ENCODE measurements around the gene GRIN2A.

Gene GRIN2A

GRCh38 chr16:10181196-10182162, 749 bp downstream of the GRIN2A start:
- DNase-seq, result no peak

GRCh38 chr16:10180771-10181163, 1.5 kb downstream of the GRIN2A start:
- no peak for DNase-seq

- no peak for DNase-seq
These were observed 2.0 kb downstream of the GRIN2A start for GRCh38 chr16:10180042-10180770.

- DNase-seq, result no peak
These were observed 3.7 kb downstream of the GRIN2A start for GRCh38 chr16:10178526-10178925.

- no peak for DNase-seq
These were observed 4.1 kb downstream of the GRIN2A start for GRCh38 chr16:10178080-10178479.

GRCh38 chr16:10172848-10173655, 9.2 kb downstream of the GRIN2A start:
- DNase-seq, result no peak

GRCh38 chr16:10171221-10171620, 11.0 kb downstream of the GRIN2A start:
- no peak for DNase-seq

GRCh38 chr16:10169904-10170410, 12.3 kb downstream of the GRIN2A start:
- no peak for DNase-seq

GRCh38 chr16:10169031-10169430, 13.2 kb downstream of the GRIN2A start:
- DNase-seq, result no peak

GRCh38 chr16:10168258-10168657, 14.0 kb downstream of the GRIN2A start:
- no peak for DNase-seq

GRCh38 chr16:10165643-10166042, 16.6 kb downstream of the GRIN2A start:
- no peak for DNase-seq

- no peak for DNase-seq
These were observed 19.2 kb downstream of the GRIN2A start for GRCh38 chr16:10162981-10163380.

GRCh38 chr16:10156099-10156498, 26.1 kb downstream of the GRIN2A start:
- no peak for DNase-seq

- DNase-seq, result no peak
These were observed 27.8 kb downstream of the GRIN2A start for GRCh38 chr16:10154389-10154788.

- no peak for DNase-seq
These were observed 28.2 kb downstream of the GRIN2A start for GRCh38 chr16:10153985-10154384.

- no peak for DNase-seq
These were observed 30.5 kb downstream of the GRIN2A start for GRCh38 chr16:10151718-10152117.

GRCh38 chr16:10150906-10151305, 31.3 kb downstream of the GRIN2A start:
- no peak for DNase-seq

- no peak for DNase-seq
These were observed 36.6 kb downstream of the GRIN2A start for GRCh38 chr16:10145542-10146035.

GRCh38 chr16:10141671-10142070, 40.6 kb downstream of the GRIN2A start:
- DNase-seq, result no peak

- no peak for DNase-seq
These were observed 43.3 kb downstream of the GRIN2A start for GRCh38 chr16:10138881-10139280.

GRCh38 chr16:10137341-10137740, 44.9 kb downstream of the GRIN2A start:
- no peak for DNase-seq

- no peak for DNase-seq
These were observed 45.3 kb downstream of the GRIN2A start for GRCh38 chr16:10136916-10137315.

GRCh38 chr16:10130538-10130937, 51.7 kb downstream of the GRIN2A start:
- no peak for DNase-seq
